ENCODE data around the gene AGAP4.
"Not testable (repeated sequence)": the region's sequence is repeated elsewhere in the genome, so short reads cannot be mapped to it uniquely, and the experiment has no call there.

DNA sequence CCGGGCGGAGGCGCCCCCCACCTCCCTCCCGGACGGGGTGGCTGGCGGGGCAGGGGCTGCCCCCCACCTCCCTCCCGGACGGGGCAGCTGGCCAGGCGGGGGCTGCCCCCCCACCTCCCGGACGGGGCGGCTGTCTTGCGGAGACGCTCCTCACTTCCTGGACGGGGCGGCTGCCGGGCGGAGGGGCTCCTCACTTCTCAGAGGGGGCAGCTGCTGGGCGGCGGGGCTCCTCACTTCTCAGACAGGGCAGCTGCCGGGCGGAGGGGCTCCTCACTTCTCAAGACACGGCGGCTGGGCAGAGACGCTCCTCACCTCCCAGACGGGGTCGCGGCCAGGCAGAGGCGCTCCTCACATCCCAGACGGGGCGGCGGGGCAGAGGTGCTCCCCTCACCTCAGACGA is 18.1 kb upstream of the AGAP4 start:
- TF ChIP-seq, protein P1, sequence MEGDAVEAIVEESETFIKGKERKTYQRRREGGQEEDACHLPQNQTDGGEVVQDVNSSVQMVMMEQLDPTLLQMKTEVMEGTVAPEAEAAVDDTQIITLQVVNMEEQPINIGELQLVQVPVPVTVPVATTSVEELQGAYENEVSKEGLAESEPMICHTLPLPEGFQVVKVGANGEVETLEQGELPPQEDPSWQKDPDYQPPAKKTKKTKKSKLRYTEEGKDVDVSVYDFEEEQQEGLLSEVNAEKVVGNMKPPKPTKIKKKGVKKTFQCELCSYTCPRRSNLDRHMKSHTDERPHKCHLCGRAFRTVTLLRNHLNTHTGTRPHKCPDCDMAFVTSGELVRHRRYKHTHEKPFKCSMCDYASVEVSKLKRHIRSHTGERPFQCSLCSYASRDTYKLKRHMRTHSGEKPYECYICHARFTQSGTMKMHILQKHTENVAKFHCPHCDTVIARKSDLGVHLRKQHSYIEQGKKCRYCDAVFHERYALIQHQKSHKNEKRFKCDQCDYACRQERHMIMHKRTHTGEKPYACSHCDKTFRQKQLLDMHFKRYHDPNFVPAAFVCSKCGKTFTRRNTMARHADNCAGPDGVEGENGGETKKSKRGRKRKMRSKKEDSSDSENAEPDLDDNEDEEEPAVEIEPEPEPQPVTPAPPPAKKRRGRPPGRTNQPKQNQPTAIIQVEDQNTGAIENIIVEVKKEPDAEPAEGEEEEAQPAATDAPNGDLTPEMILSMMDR (IDR thresholded peaks at IDR 0.05; ENCODE audit: low read depth, low read length): not testable (repeated sequence)
- TF ChIP-seq, protein P2, sequence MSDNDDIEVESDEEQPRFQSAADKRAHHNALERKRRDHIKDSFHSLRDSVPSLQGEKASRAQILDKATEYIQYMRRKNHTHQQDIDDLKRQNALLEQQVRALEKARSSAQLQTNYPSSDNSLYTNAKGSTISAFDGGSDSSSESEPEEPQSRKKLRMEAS (IDR thresholded peaks at IDR 0.05; ENCODE audit: low read depth, low read length): not testable (repeated sequence)
- TF ChIP-seq POLR2A (IDR thresholded peaks at IDR 0.05; ENCODE audit: extremely low read depth, insufficient read length); MYC (IDR thresholded peaks at IDR 0.05; ENCODE audit: low read depth, low read length): not testable (repeated sequence)

Measured in NB4 (cell line).